BLaER1 (cell line): ENCODE results near the gene NUDT17.
"Not testable (repeated sequence)": the region's sequence is repeated elsewhere in the genome, so short reads cannot be mapped to it uniquely, and the experiment has no call there.

Experiments used
- H3K27ac ChIP-seq: shearing (Covaris generic); formaldehyde crosslinking; 2 replicates; pipeline ENCODE4 v1.8.1; 2022
- H3K27me3 ChIP-seq: shearing (Covaris generic); formaldehyde crosslinking; 2 replicates; pipeline ENCODE4 v1.8.1; 2022
- H3K36me3 ChIP-seq: shearing (Covaris generic); formaldehyde crosslinking; 2 replicates; pipeline ENCODE4 v1.8.1; 2022
- H3K4me1 ChIP-seq: shearing (Covaris generic); formaldehyde crosslinking; 2 replicates; pipeline ENCODE4 v1.8.1; 2022
- H3K4me2 ChIP-seq: shearing (Covaris generic); formaldehyde crosslinking; 2 replicates; pipeline ENCODE4 v1.8.1; 2022
- H3K4me3 ChIP-seq: shearing (Covaris generic); formaldehyde crosslinking; 2 replicates; pipeline ENCODE4 v1.8.1; 2022
- H3K9ac ChIP-seq: shearing (Covaris generic); formaldehyde crosslinking; 2 replicates; pipeline ENCODE4 v1.8.1; 2022
- H3K9me3 ChIP-seq: shearing (Covaris generic); formaldehyde crosslinking; 2 replicates; pipeline ENCODE4 v1.8.1; 2022
- H4K20me1 ChIP-seq: shearing (Covaris generic); formaldehyde crosslinking; 2 replicates; pipeline ENCODE4 v1.8.1; 2022
- Cebpa-rat ChIP-seq: shearing (Covaris generic); IDR thresholded peaks from 2 replicates; pipeline ENCODE4 v1.8.1; 2022

Gene NUDT17

GRCh38 chr1:145845514-145846161 is at the start of gene NUDT17:
Gene NUDT17, plus strand, starts transcription at chr1:145845630. Its CDS starts 11 bp downstream, at chr1:145845641.
- peak within 1 kb of the TSS; percentile 73 for H3K4me3 ChIP-seq
- peaks cover 22% of the 10 kb centered on the region for H3K4me1 ChIP-seq
- H3K27ac ChIP-seq: peak within 1 kb of the TSS; percentile 79
- H3K36me3 ChIP-seq: peaks cover 69% of the 10 kb centered on the region
- no peak for TF ChIP-seq Cebpa-rat
- no peaks in the 10 kb centered on the region for H3K27me3 ChIP-seq
- peak within 1 kb of the TSS; percentile 81 for H3K9ac ChIP-seq
- no peaks in the 10 kb centered on the region for H3K9me3 ChIP-seq
- H3K4me2 ChIP-seq: peak within 1 kb of the TSS; percentile 96
- H4K20me1 ChIP-seq: no peaks in the 10 kb centered on the region

GRCh38 chr1:145796753-145797152 is 48.7 kb upstream of the NUDT17 start:
- Histone ChIP-seq H3K9me3 (peaks cover 56% of the 10 kb centered on the region), H3K4me3 (peak overlapping the region; percentile 7; the same call in 1 of the 2 replicates), H4K20me1 (peaks cover 27% of the 10 kb centered on the region; the same call in 1 of the 2 replicates), H3K27me3 (no peaks in the 10 kb centered on the region), H3K4me2 (no peak overlapping the region), H3K4me1 (no peaks in the 10 kb centered on the region), H3K27ac (no peak overlapping the region), H3K36me3 (peaks cover 68% of the 10 kb centered on the region), H3K9ac (no peak overlapping the region)
- TF ChIP-seq Cebpa-rat: no peak

GRCh38 chr1:145799806-145800205 is 45.6 kb upstream of the NUDT17 start:
- peaks cover 50% of the 10 kb centered on the region for H3K9me3 ChIP-seq
- H3K9ac ChIP-seq: no peak overlapping the region
- no peak overlapping the region for H3K4me2 ChIP-seq
- H3K4me1 ChIP-seq: no peaks in the 10 kb centered on the region
- no peak overlapping the region for H3K4me3 ChIP-seq
- H4K20me1 ChIP-seq: peaks cover 45% of the 10 kb centered on the region
- H3K36me3 ChIP-seq: peaks cover 38% of the 10 kb centered on the region
- TF ChIP-seq Cebpa-rat: no peak
- no peak overlapping the region for H3K27ac ChIP-seq
- H3K27me3 ChIP-seq: no peaks in the 10 kb centered on the region

GRCh38 chr1:145804235-145805045 is 41.0 kb upstream of the NUDT17 start:
- Histone ChIP-seq H3K27me3 (no peaks in the 10 kb centered on the region), H3K4me3 (no peak overlapping the region), H3K4me2 (no peak overlapping the region), H4K20me1 (peaks cover 88% of the 10 kb centered on the region), H3K27ac (no peak overlapping the region), H3K9me3 (0 out of 2 replicates have a peak, but pooled peaks cover 4% of the 10 kb centered on the region), H3K36me3 (peaks cover 13% of the 10 kb centered on the region), H3K4me1 (peaks cover 12% of the 10 kb centered on the region; the same call in 1 of the 2 replicates), H3K9ac (no peak overlapping the region)
- TF ChIP-seq Cebpa-rat: no peak

GRCh38 chr1:145805057-145805456 is 40.4 kb upstream of the NUDT17 start:
- TF ChIP-seq Cebpa-rat: no peak
- H4K20me1 ChIP-seq: peaks cover 88% of the 10 kb centered on the region

GRCh38 chr1:145806408-145806807 is 39.0 kb upstream of the NUDT17 start:
- no peaks in the 10 kb centered on the region for H3K27me3 ChIP-seq
- no peak overlapping the region for H3K4me3 ChIP-seq
- no peak overlapping the region for H3K4me2 ChIP-seq
- no peaks in the 10 kb centered on the region for H3K9me3 ChIP-seq
- H4K20me1 ChIP-seq: peaks cover 77% of the 10 kb centered on the region
- H3K36me3 ChIP-seq: peaks cover 7% of the 10 kb centered on the region
- no peak overlapping the region for H3K9ac ChIP-seq
- TF ChIP-seq Cebpa-rat: no peak
- H3K4me1 ChIP-seq: peaks cover 12% of the 10 kb centered on the region; the same call in 1 of the 2 replicates
- no peak overlapping the region for H3K27ac ChIP-seq

More at GRCh38 chr1:145805057-145805456, 40.4 kb upstream of the NUDT17 start:
- Histone ChIP-seq H3K4me2 (no peak overlapping the region), H3K4me3 (no peak overlapping the region), H3K9ac (no peak overlapping the region), H3K36me3 (peaks cover 13% of the 10 kb centered on the region), H3K9me3 (no peaks in the 10 kb centered on the region), H3K4me1 (peaks cover 12% of the 10 kb centered on the region; the same call in 1 of the 2 replicates), H3K27ac (no peak overlapping the region), H3K27me3 (no peaks in the 10 kb centered on the region)

GRCh38 chr1:145806844-145807243 is 38.6 kb upstream of the NUDT17 start:
- Histone ChIP-seq H3K27me3 (no peaks in the 10 kb centered on the region), H3K9me3 (no peaks in the 10 kb centered on the region), H3K4me1 (peaks cover 12% of the 10 kb centered on the region; the same call in 1 of the 2 replicates), H3K36me3 (peaks cover 7% of the 10 kb centered on the region), H3K27ac (no peak overlapping the region), H3K9ac (no peak overlapping the region), H3K4me3 (no peak overlapping the region), H3K4me2 (no peak overlapping the region), H4K20me1 (peaks cover 72% of the 10 kb centered on the region)
- TF ChIP-seq Cebpa-rat: no peak

- not testable (repeated sequence) for H3K27me3 ChIP-seq, H3K4me3 ChIP-seq
Observed at GRCh38 chr1:145812977-145813810, 32.2 kb upstream of the NUDT17 start.

GRCh38 chr1:145818095-145818494 is 27.3 kb upstream of the NUDT17 start:
- H4K20me1 ChIP-seq, H3K9ac ChIP-seq, H3K9me3 ChIP-seq, H3K27me3 ChIP-seq, H3K36me3 ChIP-seq, H3K4me2 ChIP-seq, H3K27ac ChIP-seq, H3K4me1 ChIP-seq, H3K4me3 ChIP-seq: not testable (repeated sequence)

More at GRCh38 chr1:145812977-145813810, 32.2 kb upstream of the NUDT17 start:
- peaks cover 11% of the 10 kb centered on the region for H4K20me1 ChIP-seq
- H3K9ac ChIP-seq, H3K4me1 ChIP-seq, H3K27ac ChIP-seq, H3K36me3 ChIP-seq, H3K9me3 ChIP-seq, H3K4me2 ChIP-seq: not testable (repeated sequence)

- H3K9ac ChIP-seq, H3K4me2 ChIP-seq, H3K4me3 ChIP-seq, H3K27me3 ChIP-seq, H3K27ac ChIP-seq, H3K9me3 ChIP-seq: not testable (repeated sequence)
- Histone ChIP-seq H4K20me1 (peaks cover 15% of the 10 kb centered on the region), H3K36me3 (peaks cover 29% of the 10 kb centered on the region), H3K4me1 (peaks cover 14% of the 10 kb centered on the region)
Observed at GRCh38 chr1:145822779-145823331, 22.6 kb upstream of the NUDT17 start.
